ENCODE measurements around the gene TTN. TPM values are rescaled to one million over a fixed set of nuclear protein-coding genes. Genes with fewer than 3 reads are reported as not detected.

Gene TTN
- total RNA-seq, 1 experiment from 2014 or later, result 0.05 TPM

DNA sequence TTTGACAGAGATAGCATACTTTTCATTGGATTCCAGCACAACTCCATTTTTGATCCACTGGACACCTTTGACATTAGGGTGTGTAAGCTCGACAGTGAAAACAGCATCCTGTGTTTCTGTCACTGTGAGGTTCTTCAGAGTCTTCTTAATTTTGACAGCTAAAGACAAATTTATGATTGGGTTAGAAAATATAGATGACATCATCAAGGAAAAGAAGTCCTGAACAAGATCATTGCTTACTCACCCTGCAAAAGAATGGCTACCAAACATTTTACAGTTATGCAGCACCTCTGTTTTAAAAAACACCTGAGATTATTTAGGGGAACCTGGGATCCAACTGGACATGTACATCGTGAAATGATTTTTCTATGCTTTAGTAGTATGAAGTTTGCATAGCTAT is 36.7 kb downstream of the TTN start:
- ChIA-PET CTCF (no interaction called here), RAD21 (ENCODE audit: low non-redundant PET in 1 of 2, low total read pairs in 2 of 2, uncharacterized antibody in 2 of 2, unreplicated experiment in 2 of 2) (no interaction called here), POLR2A (no interaction called here)
- no TSS peak for BruUV-seq (replicated peaks)
- ATAC-seq, result no peak
- Histone ChIP-seq H3K27ac (ENCODE audit: low read depth, low read length) (no peak overlapping the region), H3K27me3 (ENCODE audit: insufficient read depth, low read length) (peaks cover 13% of the 10 kb centered on the region), H3K9me3 (ENCODE audit: control insufficient read depth in 1 of 2, insufficient read depth in 1 of 2, low read depth in 1 of 2, low read length in 2 of 2) (no peaks in the 10 kb centered on the region), H3K36me3 (ENCODE audit: control insufficient read depth in 1 of 2, insufficient read depth in 2 of 2, low read length in 2 of 2) (no peaks in the 10 kb centered on the region), H3K4me1 (ENCODE audit: control insufficient read depth in 1 of 2, insufficient read depth in 2 of 2, low read length in 2 of 2) (no peaks in the 10 kb centered on the region), H3K79me2 (ENCODE audit: insufficient read depth, low read length) (no peaks in the 10 kb centered on the region), H2AFZ (ENCODE audit: low read depth, low read length, poor library complexity, severe bottlenecking) (no peak overlapping the region), H3K4me2 (ENCODE audit: low read length) (no peak overlapping the region), H4K20me1 (ENCODE audit: insufficient read depth) (no peaks in the 10 kb centered on the region), H3K9me2 (ENCODE audit: insufficient read depth) (no peaks in the 10 kb centered on the region), H3K4me3 (replicated peaks in 1 of 2; ENCODE audit: low read depth in 1 of 2, low read length in 2 of 2) (no peak overlapping the region), H3K9ac (ENCODE audit: low read length) (no peak overlapping the region)
- DNase-seq (ENCODE audit: low read depth, low spot score), result no peak
- intact Hi-C loops (cut with micrococcal nuclease), result no loop called here
- no peak for TF ChIP-seq RAD21 (IDR thresholded peaks at IDR 0.05; ENCODE audit: low read depth)
- TF ChIP-seq EZH2 (IDR thresholded peaks at IDR 0.05), result no peak
- TF ChIP-seq, protein P1, sequence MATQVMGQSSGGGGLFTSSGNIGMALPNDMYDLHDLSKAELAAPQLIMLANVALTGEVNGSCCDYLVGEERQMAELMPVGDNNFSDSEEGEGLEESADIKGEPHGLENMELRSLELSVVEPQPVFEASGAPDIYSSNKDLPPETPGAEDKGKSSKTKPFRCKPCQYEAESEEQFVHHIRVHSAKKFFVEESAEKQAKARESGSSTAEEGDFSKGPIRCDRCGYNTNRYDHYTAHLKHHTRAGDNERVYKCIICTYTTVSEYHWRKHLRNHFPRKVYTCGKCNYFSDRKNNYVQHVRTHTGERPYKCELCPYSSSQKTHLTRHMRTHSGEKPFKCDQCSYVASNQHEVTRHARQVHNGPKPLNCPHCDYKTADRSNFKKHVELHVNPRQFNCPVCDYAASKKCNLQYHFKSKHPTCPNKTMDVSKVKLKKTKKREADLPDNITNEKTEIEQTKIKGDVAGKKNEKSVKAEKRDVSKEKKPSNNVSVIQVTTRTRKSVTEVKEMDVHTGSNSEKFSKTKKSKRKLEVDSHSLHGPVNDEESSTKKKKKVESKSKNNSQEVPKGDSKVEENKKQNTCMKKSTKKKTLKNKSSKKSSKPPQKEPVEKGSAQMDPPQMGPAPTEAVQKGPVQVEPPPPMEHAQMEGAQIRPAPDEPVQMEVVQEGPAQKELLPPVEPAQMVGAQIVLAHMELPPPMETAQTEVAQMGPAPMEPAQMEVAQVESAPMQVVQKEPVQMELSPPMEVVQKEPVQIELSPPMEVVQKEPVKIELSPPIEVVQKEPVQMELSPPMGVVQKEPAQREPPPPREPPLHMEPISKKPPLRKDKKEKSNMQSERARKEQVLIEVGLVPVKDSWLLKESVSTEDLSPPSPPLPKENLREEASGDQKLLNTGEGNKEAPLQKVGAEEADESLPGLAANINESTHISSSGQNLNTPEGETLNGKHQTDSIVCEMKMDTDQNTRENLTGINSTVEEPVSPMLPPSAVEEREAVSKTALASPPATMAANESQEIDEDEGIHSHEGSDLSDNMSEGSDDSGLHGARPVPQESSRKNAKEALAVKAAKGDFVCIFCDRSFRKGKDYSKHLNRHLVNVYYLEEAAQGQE (IDR thresholded peaks at IDR 0.05; ENCODE audit: low read depth), result no peak
- no peak for TF ChIP-seq EGR1 (IDR thresholded peaks at IDR 0.05; ENCODE audit: low read depth)
- no peak for TF ChIP-seq FOSL1 (IDR thresholded peaks at IDR 0.05; ENCODE audit: low read depth)
- TF ChIP-seq, protein P2, sequence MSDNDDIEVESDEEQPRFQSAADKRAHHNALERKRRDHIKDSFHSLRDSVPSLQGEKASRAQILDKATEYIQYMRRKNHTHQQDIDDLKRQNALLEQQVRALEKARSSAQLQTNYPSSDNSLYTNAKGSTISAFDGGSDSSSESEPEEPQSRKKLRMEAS (IDR thresholded peaks at IDR 0.05), result no peak
- TF ChIP-seq EZH2phosphoT487 (IDR thresholded peaks at IDR 0.05; ENCODE audit: borderline replicate concordance), result no peak
- no peak for TF ChIP-seq TCF7L2 (IDR thresholded peaks at IDR 0.05; ENCODE audit: borderline replicate concordance, extremely low read depth, insufficient read depth, insufficient read length)
- TF ChIP-seq, protein P3, sequence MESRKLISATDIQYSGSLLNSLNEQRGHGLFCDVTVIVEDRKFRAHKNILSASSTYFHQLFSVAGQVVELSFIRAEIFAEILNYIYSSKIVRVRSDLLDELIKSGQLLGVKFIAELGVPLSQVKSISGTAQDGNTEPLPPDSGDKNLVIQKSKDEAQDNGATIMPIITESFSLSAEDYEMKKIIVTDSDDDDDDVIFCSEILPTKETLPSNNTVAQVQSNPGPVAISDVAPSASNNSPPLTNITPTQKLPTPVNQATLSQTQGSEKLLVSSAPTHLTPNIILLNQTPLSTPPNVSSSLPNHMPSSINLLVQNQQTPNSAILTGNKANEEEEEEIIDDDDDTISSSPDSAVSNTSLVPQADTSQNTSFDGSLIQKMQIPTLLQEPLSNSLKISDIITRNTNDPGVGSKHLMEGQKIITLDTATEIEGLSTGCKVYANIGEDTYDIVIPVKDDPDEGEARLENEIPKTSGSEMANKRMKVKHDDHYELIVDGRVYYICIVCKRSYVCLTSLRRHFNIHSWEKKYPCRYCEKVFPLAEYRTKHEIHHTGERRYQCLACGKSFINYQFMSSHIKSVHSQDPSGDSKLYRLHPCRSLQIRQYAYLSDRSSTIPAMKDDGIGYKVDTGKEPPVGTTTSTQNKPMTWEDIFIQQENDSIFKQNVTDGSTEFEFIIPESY (IDR thresholded peaks at IDR 0.05; ENCODE audit: extremely low read depth, insufficient replicate concordance, low read length), result no peak
- TF ChIP-seq SIN3A (IDR thresholded peaks at IDR 0.05; ENCODE audit: low read depth), result no peak
- no peak for TF ChIP-seq SP1 (IDR thresholded peaks at IDR 0.05; ENCODE audit: low read depth)
- no peak for TF ChIP-seq ZFX (IDR thresholded peaks at IDR 0.05)

Measured in HCT116 (cell line).